HG03159 (cell line): Measurements from ENCODE around the gene KRT73.

Experiments
- ATAC-seq: cut with Tn5 transposase; IDR thresholded peaks from one replicate; pipeline ENCODE4 v1.9.1; 2021; ENCODE audit warnings: mild to moderate bottlenecking, moderate library complexity; ENCODE audit not compliant: unreplicated experiment

The KRT73 gene

DNA sequence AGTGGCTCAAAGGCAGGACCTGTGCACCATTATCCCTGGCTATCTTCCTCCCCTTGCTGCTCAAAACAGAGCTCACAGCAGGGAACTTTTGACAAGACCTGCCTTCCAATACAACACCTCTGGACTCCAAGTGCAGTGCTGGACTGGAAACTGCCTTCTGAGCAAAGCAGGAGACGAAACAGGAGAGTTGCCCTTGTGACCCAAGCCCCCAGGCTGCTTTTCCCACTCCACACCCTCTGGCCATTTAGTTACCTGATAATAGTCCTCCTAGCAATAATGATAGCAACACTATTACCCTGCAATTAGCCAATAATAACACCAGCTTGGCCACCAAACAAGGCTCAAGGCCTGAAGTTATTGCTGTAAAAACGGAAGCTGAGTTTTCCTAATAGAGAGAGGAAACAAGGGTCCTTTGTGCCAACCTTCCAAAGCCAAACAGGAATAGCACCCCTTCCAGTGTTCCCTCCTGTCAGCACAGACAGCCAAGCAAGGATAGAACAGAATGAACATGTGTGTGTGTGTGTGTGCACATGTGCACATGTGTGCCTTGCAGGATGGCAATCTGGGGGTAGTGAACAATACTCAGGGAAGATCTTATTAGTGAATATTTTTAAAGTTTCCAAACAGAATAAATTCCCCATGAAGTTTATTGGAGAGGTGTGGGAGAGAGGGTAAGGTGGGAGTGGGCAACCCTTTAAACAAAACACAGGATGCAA is 9.2 kb upstream of the KRT73 start:
- ATAC-seq, result no peak

DNA sequence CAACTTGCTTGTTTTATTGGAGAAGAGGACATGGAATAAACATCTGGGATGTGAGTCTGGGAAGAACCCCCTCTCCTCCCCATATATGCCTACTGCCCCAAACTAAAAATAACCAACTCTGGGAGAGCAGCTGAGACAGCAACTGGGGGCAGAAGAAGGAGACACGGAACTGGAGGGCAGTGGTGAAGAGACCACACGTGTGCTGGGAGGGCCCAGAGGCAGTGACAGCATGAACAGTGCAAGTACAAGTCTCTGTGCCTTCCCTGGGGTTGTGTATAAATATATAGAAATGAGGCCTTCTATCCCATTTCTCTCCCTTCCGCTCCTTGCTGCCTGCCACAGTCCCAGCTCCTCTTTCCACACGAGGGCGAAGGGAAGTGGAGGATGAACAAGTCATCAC is 4.0 kb upstream of the KRT73 start:
- no peak for ATAC-seq

DNA sequence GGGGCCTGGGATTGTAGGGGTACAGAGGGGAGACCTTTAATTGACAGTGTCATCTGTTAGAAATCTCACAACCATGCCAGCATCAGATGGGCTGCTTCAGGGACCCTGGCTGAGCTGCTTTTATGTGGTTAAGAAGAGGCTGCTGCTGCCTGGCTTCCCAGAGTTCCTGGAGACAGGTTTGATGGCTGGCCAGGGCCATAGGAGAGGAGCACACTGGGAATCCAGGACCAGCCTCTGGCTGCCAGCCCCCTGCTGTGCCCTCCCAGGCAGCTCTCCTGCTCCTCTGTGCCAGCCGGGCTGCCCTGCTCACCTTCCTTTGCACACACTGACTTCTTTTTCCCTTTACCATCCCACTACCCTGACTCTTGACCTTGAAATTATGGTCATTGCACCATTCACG is 507 bp upstream of the KRT73 start:
- no peak for ATAC-seq

DNA sequence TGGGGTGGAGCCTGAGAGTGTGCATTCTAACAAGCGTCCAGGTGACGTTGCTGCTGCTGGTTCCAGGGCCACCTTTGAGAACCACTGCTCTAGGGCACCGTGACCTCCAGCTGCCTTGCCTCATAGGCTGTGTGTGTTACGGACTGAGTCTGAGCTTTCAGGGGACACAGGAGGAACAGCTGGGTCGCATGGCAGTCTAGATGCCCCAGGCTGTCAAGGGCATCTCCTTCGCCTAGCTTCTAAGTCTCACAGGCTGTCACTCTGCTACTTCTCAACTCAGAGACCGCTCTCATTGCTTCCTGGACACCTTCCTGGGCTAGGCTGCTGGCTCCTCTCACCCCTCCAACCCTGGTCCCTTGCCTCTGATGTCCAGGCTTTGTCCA is 965 bp downstream of the KRT73 start:
- ATAC-seq, result no peak

DNA sequence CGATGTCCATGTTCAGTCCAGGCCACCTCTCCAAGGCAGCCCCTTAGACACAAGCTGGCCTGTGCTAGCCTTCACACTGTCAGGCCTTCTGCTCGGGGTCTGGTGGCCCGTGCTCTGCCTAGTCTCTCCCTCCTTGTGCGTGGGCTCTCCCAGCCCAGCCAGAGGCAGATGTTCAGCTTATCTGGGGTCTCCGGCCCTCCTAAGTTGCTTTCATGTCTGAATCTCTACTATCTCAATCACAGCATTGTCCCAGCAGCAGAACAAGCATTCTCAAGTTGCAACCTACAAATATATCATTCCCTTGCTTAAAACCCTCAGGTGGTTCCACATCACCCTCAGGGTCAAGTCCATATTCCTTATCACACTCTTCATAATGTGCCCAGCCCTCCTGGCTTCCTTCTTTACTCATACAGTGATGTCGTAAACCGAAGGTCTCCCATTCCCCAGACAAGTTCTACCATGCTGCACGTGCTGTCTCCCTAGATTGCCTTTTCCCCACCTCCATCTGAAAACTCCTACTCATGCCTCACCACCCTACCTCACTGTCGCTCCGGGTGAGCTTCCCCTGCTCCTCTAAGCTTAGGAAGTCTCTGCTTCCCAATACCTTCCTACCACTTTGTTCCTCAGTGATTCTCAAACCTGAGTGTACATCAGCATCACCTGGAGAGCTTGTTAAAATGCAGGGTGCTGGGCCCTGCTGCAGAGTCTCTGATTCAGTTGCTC is 1.5 kb downstream of the KRT73 start:
- no peak for ATAC-seq

DNA sequence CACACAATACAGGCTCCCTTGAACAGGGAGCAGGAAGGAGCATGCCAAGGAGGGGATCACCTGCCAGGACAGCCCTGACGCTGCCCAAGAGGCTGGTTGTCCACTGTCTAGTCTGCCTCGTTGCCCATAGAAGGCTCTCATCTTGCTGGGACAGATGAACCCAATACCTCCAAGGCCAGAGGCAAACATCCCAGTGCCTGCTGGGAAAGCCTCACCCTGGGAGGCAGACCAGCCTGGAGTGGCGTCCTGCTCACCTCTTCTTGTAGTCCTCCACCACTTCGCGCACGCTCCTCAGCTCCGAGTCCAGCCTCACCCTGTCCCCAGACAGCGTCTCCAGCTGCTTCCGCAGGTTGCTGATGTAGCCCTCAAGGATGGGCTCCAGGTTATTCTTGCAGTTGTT is 2.4 kb downstream of the KRT73 start:
- no peak for ATAC-seq

DNA sequence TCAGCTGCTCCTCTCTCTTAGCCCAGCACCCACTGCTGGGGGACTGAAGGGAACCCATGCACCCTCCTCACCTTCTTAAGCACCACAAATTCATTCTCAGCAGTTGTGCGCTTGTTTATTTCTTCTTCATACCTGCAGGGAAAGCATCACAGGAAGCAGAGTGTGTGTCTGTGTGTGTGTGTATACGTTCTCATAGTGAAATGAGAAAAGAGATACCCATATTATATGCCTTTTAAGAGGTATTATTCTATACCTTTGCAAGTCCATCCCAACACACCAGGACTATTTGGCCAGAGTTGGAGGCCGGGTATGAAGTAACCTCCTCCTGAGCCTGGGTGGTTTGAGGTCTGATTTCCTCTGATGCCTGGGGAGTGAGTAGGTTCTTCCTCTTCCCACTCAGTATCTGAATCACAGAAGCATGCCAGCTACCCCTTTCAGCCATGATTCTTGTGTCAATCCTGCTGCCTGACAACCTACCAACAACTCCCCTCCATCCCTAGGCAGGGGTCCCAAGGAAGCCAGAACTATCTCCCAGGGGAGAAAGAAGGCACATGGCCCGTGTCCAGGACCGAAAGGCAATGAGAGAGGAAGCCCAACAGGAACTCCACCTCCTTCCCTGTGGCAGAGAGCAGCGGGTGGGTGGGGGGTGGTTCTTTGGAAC is 3.0 kb downstream of the KRT73 start:
- no peak for ATAC-seq

DNA sequence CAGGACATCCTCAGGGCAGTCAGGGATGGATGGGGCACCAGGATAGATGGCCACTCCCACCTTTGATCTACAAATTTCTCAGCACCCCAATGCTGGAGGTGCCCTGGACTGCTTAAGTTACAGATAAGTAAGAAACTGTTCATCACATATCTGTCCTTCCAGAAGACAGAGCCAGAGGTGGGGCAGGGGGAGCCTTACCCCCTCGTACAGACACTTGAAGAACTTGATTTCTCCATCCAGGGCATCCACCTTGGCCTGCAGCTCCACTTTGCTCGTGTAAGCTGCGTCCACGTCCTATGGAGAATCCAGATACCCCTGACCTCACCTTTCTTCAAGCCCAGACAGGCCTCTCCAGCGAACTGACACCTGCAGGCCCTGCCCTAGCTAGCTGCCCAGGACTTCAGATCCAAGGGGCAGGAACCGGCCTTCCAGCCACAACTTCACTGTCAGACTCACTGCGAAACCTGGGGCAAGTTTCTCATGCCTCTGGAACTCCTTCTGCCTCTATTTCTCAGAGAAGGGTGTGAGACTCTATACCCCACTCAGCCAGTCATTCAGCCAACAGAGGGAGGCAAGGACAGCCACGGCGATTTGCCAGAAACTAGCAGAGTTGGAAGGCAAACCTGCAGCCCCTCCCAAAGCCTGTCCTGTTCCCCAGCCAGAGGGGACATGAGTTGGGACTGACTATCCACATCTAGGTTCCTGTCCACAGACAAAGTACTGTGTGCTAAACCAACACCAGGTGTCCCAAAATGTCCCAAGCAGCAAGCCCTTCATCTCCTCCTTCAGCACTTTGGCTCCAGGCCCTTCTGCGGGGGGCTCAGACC is 3.8 kb downstream of the KRT73 start:
- no peak for ATAC-seq

DNA sequence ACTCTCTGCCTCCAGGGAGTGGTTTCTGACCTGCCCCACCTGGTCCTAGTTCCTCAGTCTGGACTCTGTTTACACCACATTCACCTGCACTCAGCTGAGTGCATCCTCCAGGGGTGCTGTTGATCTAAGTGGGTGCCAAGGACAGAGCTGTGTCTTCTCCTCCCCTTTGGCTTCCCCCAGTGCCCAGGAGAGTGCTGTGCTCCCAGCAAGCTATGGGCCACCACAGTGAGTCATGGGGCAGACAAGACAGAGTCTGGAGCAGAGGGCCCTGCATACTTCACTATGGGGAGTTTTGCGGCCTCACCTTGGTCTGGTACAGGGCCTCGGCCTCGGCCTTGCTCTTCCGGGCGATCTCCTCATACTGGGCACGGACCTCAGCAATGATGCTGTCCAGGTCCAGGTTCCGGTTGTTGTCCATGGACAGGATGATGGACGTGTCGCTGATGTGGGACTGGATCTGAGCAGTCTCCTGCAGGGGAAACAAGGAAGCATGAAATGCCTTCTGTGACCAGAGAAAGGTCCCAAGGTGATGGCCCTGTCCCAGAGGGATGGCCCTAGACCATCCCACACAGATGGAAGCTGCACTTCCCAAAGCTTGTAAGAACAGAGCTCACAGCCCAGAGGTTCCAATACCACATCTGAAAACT is 4.9 kb downstream of the KRT73 start:
- no peak for ATAC-seq

DNA sequence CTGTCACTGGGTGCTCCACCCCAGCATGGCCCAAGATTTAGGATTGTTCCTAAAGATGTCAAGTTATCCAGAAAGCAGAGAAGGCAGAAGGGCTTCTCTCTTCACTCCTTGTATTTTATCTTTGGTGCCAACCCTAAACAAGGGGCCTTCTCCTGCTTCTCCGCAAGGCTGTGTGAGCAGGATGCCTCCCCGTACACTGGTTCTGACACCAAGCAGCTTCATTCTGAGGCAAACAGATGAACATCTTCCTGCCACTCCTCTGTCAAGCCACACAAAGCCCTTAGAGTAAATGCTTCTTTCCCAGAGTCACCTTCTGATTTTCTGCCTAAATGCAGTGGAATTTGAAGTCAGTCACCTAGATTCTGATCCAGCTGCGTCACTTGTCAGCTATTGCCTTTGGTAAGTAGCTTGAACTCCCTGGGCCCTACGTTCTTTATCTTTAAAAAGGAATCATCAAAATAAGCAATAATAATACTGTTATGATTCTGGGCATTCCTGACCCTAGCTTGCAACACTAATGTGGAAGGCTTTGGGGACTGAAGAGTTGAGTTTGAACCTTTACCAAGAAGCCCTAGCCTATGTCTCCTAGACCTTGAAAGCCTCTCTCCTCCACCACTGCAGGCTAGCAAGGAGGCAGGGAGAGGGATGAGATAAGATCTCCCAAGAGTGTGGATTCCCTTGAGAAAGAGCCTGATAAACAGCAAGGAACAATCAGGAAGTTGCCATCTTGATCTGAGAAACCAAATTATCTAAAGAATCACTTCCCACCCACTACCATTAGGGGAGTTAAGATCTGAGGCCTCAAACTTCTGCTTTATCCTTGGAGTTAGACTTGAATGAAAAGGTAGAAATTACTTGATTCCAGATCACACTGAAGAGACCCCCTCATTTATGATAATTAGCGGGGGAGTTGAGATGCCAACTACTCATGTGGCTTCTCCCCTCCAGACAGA is 5.7 kb downstream of the KRT73 start:
- no peak for ATAC-seq

DNA sequence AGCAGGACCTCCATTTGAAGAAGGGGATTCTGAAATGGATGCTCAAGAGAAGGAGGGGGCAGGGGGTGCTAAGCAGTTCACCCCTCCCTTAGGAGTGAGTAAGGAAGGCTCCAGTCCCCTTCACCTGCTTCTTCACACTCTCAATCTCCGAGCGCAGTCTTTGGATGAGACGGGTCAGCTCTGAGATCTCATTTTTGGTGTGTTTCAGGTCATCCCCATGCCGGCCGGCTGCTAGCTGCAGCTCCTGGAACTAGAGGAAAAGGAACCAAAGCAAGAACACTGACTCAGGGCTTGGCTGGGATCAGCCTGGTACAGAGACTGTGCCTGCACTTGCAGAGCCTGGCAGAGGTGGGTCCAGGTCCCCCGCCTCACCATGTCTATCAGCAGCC is 7.3 kb downstream of the KRT73 start:
- no peak for ATAC-seq

DNA sequence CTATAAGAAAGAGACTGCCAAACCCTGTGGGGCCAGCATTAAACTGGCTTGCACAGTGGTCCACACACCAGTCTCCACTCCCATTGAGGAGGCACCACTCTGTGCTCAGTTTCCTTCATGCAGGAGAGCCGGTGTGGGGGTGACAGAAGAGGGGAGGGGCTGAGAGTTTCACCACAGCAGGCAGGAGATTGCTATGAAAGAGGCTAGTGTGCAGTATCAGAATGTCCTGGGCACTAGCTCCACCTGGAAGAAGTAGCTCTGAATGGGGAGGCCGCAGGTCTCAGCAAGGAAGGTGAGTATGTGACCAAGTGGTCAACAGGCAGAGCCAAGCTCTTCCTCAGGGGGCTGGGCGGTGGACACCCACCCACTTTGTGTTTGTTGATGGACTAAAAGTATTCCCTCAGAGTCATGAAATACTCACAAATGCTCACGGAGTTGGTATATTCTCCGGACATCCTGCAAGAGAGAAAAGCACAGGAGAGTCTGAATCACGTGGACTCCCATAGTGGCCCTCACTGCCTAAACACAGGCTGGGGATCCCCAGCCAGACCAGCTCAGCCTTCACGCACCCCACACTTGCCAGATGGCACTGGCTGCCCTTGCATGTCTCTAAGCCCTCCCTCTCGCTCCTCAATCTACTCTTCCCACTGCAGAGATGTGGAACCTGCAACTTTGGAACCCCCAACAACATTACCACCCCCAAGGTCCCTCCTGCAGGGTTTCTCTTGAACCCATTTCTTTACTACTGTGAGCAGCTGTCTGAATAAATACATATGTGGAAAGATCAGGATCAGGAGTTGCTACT is 9.3 kb downstream of the KRT73 start:
- no peak for ATAC-seq

DNA sequence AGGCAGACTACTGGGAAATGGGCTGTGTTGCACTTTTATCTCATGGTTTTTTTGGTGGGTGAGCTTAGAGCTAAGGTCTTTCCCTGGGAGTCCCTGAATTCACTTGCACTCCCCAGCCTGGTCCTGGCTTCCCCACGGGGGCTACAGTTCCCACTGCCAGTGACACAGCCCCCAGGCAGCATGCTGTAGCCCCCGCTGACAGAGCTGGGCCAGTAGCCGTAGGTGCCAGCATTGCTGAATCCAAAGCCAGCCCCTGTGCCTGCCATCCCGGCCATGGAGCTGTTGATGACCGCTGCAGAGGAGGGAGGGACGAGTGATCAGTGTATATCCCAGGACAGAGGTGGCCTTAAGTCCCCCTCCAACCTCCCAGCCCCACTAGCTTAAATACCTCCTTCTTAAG is 10.2 kb downstream of the KRT73 start:
- ATAC-seq, result no peak

DNA sequence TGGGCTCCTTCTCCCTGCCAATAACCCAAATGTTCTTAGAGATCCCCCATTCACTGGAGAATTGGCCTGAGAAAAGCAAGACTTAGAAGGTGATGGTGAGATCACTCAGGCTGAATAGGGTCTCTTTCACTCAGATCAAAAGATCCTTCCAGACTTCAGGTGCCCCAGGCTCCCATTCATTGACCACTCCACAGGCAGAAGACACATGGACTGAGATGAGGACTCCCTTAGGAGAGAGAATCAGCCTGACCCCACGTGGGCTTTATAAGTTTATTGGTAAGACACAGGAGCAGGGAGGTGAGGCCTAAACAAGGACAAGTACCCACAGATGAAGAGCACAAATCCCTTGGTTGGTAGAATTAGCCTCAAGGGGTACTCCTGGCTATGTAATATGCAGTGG is 11.0 kb downstream of the KRT73 start:
- ATAC-seq, result no peak

DNA sequence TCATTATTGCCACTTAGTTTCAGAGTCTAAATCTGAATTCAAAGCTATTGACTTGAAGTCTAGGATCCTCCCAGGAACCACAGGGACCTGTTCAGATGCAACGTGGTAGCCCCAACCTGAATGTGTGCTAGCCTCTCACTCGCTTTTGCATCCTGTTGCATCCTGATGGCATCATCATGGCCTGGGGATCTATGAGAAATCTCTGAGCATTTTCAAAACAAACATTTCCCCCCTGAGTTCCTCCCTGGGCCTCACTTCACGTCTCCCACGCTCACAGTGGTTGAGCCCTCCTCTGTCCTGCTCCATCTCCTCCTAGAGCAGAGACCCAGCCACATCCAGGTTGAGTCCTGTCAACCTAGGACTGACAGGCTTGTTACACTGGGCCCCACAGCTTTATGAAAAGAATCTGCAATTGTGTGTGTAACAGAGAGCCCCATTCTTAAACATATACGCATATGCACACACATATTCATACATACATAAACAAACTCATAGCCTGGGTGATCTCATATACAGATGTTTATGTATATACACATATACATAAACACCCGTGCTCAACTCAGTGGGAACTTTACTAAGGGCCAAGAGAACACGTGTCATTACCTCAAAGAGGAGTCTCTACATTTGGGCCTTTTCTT is 11.7 kb downstream of the KRT73 start:
- ATAC-seq, result no peak

DNA sequence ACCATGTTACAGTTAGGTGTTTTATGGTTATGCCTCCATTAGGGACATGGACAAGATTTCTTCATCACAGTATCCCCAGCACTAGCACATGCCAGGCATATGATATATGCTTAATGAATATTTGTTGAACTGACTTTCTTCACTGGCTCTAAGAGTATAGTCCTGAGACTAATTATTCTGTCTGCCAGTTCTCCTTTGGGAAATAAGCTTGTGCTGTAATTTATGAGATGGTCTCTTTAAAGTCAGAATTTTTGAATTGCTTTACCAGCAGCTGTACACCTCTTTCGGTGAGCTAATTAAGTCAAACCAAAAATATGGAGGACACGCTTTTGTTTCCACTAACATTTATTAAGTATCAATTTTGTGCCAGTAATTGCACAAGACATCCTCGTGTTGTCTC is 12.3 kb downstream of the KRT73 start:
- no peak for ATAC-seq

DNA sequence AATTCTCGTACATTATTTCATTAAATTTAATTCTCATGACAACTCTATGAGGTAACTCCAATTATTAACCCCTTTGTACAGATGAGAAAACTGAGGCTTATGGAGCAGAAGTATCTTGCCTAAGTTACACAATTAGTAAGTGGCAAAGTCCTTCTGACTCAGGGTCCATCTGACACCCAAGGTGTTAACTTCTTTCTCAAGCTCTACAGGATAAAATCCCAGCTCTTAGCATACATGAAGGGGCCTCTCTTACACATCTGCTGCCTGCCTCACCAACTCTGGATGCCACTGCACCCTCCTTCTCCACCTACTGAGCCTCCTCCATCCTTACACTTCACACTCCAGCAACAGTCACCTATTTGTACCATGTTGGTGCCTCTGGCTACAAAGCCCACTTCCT is 12.8 kb downstream of the KRT73 start:
- ATAC-seq, result no peak

DNA sequence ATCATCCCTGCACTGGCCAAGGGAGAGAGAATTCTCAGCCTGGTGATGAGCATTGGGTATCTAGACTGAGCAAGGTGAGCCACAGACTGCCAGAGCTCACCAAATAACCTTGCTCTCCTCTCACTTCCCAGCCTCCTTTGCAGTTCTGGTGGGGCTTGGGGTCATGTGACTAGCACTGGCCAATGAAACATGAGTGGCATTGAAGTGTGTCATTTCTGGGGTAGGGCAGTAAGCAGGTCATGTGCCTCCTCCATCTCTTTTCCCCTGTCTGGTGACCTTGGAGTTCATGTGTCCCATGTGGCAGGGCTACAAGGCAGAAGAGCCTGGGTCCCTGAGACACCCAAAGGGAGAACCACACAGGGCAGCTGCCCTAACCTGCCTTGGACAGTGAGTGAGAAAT is 13.5 kb downstream of the KRT73 start:
- no peak for ATAC-seq

DNA sequence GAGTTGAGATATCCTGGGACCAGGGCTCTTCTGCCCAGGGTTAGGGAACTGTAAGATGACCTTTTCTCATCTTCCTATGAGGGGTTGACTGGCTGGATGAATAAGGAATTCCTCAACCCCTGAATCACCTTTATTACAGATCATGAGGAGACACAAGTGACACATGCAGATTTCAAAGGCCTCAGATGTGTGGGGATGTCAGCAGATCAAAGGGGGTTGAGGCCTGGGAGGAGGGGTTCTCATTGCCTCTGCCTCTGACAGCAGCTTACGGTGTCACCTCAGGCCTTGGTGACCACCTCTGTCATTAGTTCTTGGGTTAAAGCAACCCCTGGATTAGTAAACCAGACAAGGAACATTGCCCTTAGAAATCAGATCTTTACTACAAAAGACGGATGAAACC is 15.0 kb downstream of the KRT73 start:
- no peak for ATAC-seq
